Neuronal stem cell (in vitro differentiated cells): ENCODE data around the gene NRARP.

Source experiments
- DNase-seq: peaks from one replicate; pipeline ENCODE4 v3.0.0-alpha.2; 2013; ENCODE audit warnings: low spot score
- H2AFZ ChIP-seq: one replicate; pipeline ENCODE4 v1.6.1; 2013; ENCODE audit warnings: mild to moderate bottlenecking, low read length, inconsistent platforms
- H2AK5ac ChIP-seq: 2 replicates; pipeline ENCODE4 v1.6.1; 2013; ENCODE audit warnings: low read depth, mild to moderate bottlenecking, inconsistent platforms, low read length, moderate library complexity, mixed read lengths
- H2BK120ac ChIP-seq: 2 replicates; pipeline ENCODE4 v1.6.1; 2013; ENCODE audit warnings: low read depth, mild to moderate bottlenecking, inconsistent platforms, low read length, moderate library complexity, mixed read lengths
- H2BK12ac ChIP-seq: one replicate; pipeline ENCODE4 v1.6.1; 2013; ENCODE audit warnings: low read length, inconsistent platforms
- H2BK15ac ChIP-seq: 2 replicates; pipeline ENCODE4 v1.6.1; 2013; ENCODE audit warnings: mild to moderate bottlenecking, low read length, inconsistent platforms, mixed read lengths
- H2BK5ac ChIP-seq: one replicate; pipeline ENCODE4 v1.6.1; 2013; ENCODE audit warnings: inconsistent platforms, mild to moderate bottlenecking, low read length, moderate library complexity
- H3K14ac ChIP-seq: one replicate; pipeline ENCODE4 v1.6.1; 2013; ENCODE audit warnings: low read length, inconsistent platforms
- H3K18ac ChIP-seq: 2 replicates; pipeline ENCODE4 v1.6.1; 2013; ENCODE audit warnings: low read length, inconsistent platforms
- H3K23ac ChIP-seq: 2 replicates; pipeline ENCODE4 v1.6.1; 2013; ENCODE audit warnings: low read depth, mild to moderate bottlenecking, mixed read lengths, low read length, inconsistent platforms; ENCODE audit not compliant: poor library complexity
- H3K27ac ChIP-seq: replicated peaks from 3 replicates; pipeline ENCODE4 v1.5.1; 2013; ENCODE audit warnings: low read length, inconsistent platforms
- H3K27me3 ChIP-seq, 3 experiments: 2 replicates each; pipeline ENCODE4 v1.6.1; 2013; ENCODE audit warnings: low read length in 3 of 3, mild to moderate bottlenecking in 2 of 3, inconsistent platforms in 1 of 3, low read depth in 1 of 3, mixed read lengths in 1 of 3, moderate library complexity in 1 of 3; ENCODE audit not compliant: control insufficient read depth in 3 of 3, insufficient read depth in 3 of 3
- H3K36me3 ChIP-seq, 2 donors: replicated peaks in 1 of 2; 2 replicates each; pipeline ENCODE4 v1.6.1; 2013; ENCODE audit warnings: low read length in 2 of 2; ENCODE audit not compliant: control insufficient read depth in 2 of 2, insufficient read depth in 2 of 2
- H3K4ac ChIP-seq: 2 replicates; pipeline ENCODE4 v1.6.1; 2013; ENCODE audit warnings: inconsistent platforms, mild to moderate bottlenecking, low read length, moderate library complexity
- H3K4me1 ChIP-seq, 2 donors: 1 replicate in 1 of 2; 2 replicates in 1 of 2; pipeline ENCODE4 v1.6.1; 2013; ENCODE audit warnings: low read length in 2 of 2, low read depth in 1 of 2; ENCODE audit not compliant: control insufficient read depth in 2 of 2, insufficient read depth in 1 of 2
- H3K4me2 ChIP-seq: one replicate; pipeline ENCODE4 v1.6.1; 2013; ENCODE audit warnings: mild to moderate bottlenecking, low read length, inconsistent platforms; ENCODE audit not compliant: insufficient read depth, poor library complexity, severe bottlenecking
- H3K4me3 ChIP-seq, 2 donors: 2 replicates each; pipeline ENCODE4 v1.5.1; 2013; ENCODE audit warnings: low read length in 2 of 2, mild to moderate bottlenecking in 2 of 2, inconsistent platforms in 1 of 2, moderate library complexity in 1 of 2
- H3K79me1 ChIP-seq: one replicate; pipeline ENCODE4 v1.6.1; 2013; ENCODE audit warnings: low read depth, mild to moderate bottlenecking, inconsistent platforms, low read length, moderate library complexity
- H3K9ac ChIP-seq: one replicate; pipeline ENCODE4 v1.6.1; 2013; ENCODE audit warnings: mild to moderate bottlenecking, low read depth, low read length, inconsistent platforms; ENCODE audit not compliant: poor library complexity
- H3K9me3 ChIP-seq, 2 donors: replicated peaks in 1 of 2; 2 replicates each; pipeline versions ENCODE3 to v1.6.1; 2013; ENCODE audit warnings: low read length in 2 of 2, mild to moderate bottlenecking in 2 of 2, inconsistent platforms in 1 of 2, low read depth in 1 of 2, mixed read lengths in 1 of 2, moderate library complexity in 1 of 2; ENCODE audit not compliant: control insufficient read depth in 2 of 2, insufficient read depth in 1 of 2
- H4K8ac ChIP-seq: one replicate; pipeline ENCODE4 v1.6.1; 2013; ENCODE audit warnings: low read depth, mild to moderate bottlenecking, inconsistent platforms, low read length, moderate library complexity
- H4K91ac ChIP-seq: one replicate; pipeline ENCODE4 v1.6.1; 2013; ENCODE audit warnings: low read length, low read depth, mild to moderate bottlenecking, inconsistent platforms; ENCODE audit not compliant: poor library complexity
- WGBS, 2 donors: extraction: QIAGEN DNeasy Blood & Tissue Kit; methylation state at CpG; one replicate each; pipeline ENCODE4 v1.1.7; 2013; ENCODE audit warnings: missing lambda C conversion rate in 2 of 2, mixed read lengths in 1 of 2; ENCODE audit not compliant: insufficient read length in 2 of 2, insufficient replicate concordance in 1 of 2; ENCODE audit errors: extremely low coverage in 2 of 2; 5-methylcytosine and 5-hydroxymethylcytosine counted together

The NRARP gene

DNA sequence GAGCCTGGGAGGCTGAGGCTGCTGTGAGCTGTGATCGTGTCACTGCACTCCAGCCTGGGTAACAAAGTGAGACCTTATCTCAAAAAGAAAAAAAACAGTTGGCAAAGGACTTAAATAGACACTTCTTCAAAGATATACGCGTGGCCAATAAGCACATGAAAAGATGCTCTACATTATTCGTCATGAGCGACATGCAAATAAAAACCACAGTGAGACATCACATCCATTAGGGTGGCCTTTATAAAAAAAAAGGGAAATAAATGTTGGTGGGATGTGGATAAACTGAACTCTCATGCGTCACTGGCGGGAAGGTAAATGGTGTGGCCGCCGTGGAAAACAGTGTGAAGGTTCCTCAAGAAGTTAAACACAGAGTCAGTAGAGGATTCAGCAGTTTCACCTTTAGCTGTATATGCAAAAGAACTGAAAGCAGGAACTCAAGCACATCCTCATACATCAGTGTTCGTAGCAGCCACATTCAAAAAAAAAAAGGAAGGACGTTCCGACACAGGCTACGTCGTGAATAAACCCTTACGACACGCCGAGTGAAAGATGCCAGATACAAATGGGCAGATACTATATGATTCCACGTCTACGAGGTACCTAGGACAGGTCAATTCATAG, 24.5 kb upstream of the NRARP start:
- no peak overlapping the region for H2BK120ac ChIP-seq
- no peak overlapping the region for H2BK15ac ChIP-seq
- no peak overlapping the region for H3K9ac ChIP-seq
- H4K91ac ChIP-seq, result no peak overlapping the region
- no peak overlapping the region for H3K4me2 ChIP-seq
- peaks cover 0 to 6% of the 10 kb centered on the region in 2 donors for H3K9me3 ChIP-seq
- H3K23ac ChIP-seq, result no peak overlapping the region
- H3K36me3 ChIP-seq, result no peaks in the 10 kb centered on the region
- no peaks in the 10 kb centered on the region for H3K79me1 ChIP-seq
- no peak overlapping the region for H2BK12ac ChIP-seq
- H3K4ac ChIP-seq, result no peak overlapping the region
- no peak overlapping the region for H2BK5ac ChIP-seq
- no peak overlapping the region for H3K27ac ChIP-seq
- WGBS, 2 donors, result no CpG with 5 or more reads among the region's 19 CpGs
- H3K4me1 ChIP-seq, result no peaks in the 10 kb centered on the region
- no peak overlapping the region for H2AK5ac ChIP-seq
- H3K4me3 ChIP-seq, result no peak overlapping the region
- no peak overlapping the region for H4K8ac ChIP-seq
- H3K18ac ChIP-seq, result no peak overlapping the region
- no peak overlapping the region for H2AFZ ChIP-seq
- H3K27me3 ChIP-seq, result no peaks in the 10 kb centered on the region
- H3K14ac ChIP-seq, result no peak overlapping the region
- DNase-seq, result no peak

DNA sequence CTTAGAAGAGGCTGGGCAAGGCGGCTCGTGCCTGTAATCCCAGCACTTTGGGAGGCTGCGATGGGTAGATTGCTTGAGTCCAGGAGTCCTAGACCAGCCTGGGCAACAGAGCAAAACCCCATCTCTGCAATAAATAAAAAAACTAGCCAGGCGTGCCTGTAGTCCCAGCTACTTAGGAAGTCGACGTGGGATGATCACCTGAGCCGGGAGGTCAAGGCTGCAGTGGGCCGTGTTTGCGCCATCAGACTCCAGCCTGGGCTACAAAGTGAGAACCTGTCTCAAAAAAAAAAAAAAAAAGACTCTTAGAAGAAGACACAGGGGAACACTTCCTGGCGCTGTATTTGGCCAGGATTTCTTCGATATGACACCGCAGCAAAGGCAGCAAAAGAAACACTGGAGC, 23.7 kb upstream of the NRARP start:
- H4K91ac ChIP-seq, result no peak overlapping the region
- H3K4me1 ChIP-seq, result peaks cover 4 to 5% of the 10 kb centered on the region in 2 donors
- H3K9me3 ChIP-seq, result peaks cover 0 to 6% of the 10 kb centered on the region in 2 donors
- no peak overlapping the region for H3K23ac ChIP-seq
- H2BK12ac ChIP-seq, result no peak overlapping the region
- no peak for DNase-seq
- H3K36me3 ChIP-seq, result no peaks in the 10 kb centered on the region
- no peak overlapping the region for H3K18ac ChIP-seq
- H3K9ac ChIP-seq, result no peak overlapping the region
- no peak overlapping the region for H2BK120ac ChIP-seq
- H2AK5ac ChIP-seq, result no peak overlapping the region
- no peak overlapping the region for H3K27ac ChIP-seq
- no peaks in the 10 kb centered on the region for H3K27me3 ChIP-seq
- no peak overlapping the region for H2BK15ac ChIP-seq
- no peaks in the 10 kb centered on the region for H3K79me1 ChIP-seq
- no CpG with 5 or more reads among the region's 12 CpGs for WGBS, 2 donors
- H3K4ac ChIP-seq, result no peak overlapping the region
- no peak overlapping the region for H3K4me3 ChIP-seq
- no peak overlapping the region for H3K14ac ChIP-seq
- no peak overlapping the region for H2AFZ ChIP-seq
- no peak overlapping the region for H4K8ac ChIP-seq
- H3K4me2 ChIP-seq, result no peak overlapping the region
- no peak overlapping the region for H2BK5ac ChIP-seq

DNA sequence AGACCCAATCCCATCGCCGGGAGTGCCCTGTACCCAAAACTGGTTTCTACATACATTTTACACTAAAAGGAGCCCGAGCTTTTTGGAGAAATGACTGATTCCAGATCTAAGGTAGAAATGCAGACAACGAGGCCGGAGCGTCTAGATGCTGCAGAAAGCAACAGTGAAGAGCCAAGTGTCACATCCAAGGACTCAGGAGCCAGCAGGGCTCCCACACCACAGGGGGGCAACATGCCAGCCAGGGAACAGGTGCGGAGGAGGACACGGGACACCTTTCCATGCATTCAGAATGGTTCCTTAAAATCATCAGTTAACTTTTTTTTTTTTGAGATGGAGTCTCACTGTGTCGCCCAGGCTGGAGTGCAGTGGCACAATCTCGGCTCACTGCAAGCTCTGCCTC, 23.1 kb upstream of the NRARP start:
- no peaks in the 10 kb centered on the region for H3K36me3 ChIP-seq
- no peak overlapping the region for H2BK120ac ChIP-seq
- no peak overlapping the region for H4K8ac ChIP-seq
- no peak overlapping the region for H3K23ac ChIP-seq
- WGBS, 2 donors, result no CpG with 5 or more reads among the region's 10 CpGs
- DNase-seq, result no peak
- peaks cover 9 to 12% of the 10 kb centered on the region in 2 donors for H3K4me1 ChIP-seq
- H3K4me3 ChIP-seq, result no peak overlapping the region
- no peak overlapping the region for H2BK15ac ChIP-seq
- H3K9ac ChIP-seq, result no peak overlapping the region
- H3K4me2 ChIP-seq, result no peak overlapping the region
- peaks cover 0 to 6% of the 10 kb centered on the region in 2 donors for H3K9me3 ChIP-seq
- H2AFZ ChIP-seq, result no peak overlapping the region
- H3K27me3 ChIP-seq, result no peaks in the 10 kb centered on the region
- H3K18ac ChIP-seq, result no peak overlapping the region
- H3K4ac ChIP-seq, result no peak overlapping the region
- no peak overlapping the region for H2AK5ac ChIP-seq
- H2BK12ac ChIP-seq, result no peak overlapping the region
- no peaks in the 10 kb centered on the region for H3K79me1 ChIP-seq
- no peak overlapping the region for H4K91ac ChIP-seq
- no peak overlapping the region for H2BK5ac ChIP-seq
- no peak overlapping the region for H3K27ac ChIP-seq
- no peak overlapping the region for H3K14ac ChIP-seq

DNA sequence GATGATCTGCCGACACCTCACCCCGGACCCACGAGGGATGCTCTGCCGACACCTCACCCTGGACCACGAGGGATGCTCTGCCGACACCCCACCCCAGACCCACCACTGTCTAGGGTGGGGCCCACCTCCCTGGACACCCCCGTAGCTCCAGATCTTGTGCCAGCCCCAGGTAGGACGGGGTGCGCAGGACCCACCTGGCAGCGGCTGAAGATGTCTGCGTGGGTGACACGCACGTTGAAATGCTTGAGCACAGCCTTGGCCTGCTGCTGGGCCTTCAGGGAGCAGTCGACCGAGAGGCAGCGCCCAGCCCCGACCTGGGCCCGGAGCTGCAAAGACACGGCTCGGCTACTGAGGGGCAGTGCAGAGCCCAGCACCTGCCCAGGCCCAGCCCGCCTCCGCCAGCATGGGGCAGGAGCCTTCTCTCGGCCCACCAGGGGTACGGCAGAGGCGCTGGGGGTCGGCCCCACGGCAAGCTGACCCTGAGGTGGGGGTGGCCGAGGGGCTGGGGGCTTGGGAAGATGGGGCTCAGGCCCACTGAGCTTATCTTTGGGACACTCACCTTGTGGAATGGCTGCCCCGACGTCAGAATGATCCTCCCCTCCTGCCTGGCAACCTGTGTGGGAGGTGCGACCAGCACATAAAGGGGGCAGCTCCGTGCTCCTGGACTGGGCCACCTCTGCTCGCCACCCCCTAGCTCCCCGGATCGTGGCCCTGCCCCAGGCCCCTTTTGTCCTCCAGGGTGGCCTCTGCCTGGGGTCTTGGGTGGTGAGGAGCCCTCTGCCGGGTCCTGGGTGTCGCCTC, 21.7 kb upstream of the NRARP start:
- Histone ChIP-seq H2AFZ (no peak overlapping the region), H3K4ac (no peak overlapping the region), H3K4me1 (peaks cover 11 to 15% of the 10 kb centered on the region in 2 donors), H2BK5ac (no peak overlapping the region), H2BK12ac (peak overlapping the region; percentile 10), H3K18ac (peak overlapping the region; percentile 80), H4K8ac (no peak overlapping the region), H3K9ac (no peak overlapping the region), H2AK5ac (peak overlapping the region; percentile 75), H3K23ac (no peak overlapping the region), H2BK15ac (no peak overlapping the region), H3K4me2 (no peak overlapping the region), H3K27ac (no peak overlapping the region), H3K4me3 (no peak overlapping the region), H3K9me3 (peaks cover 0 to 6% of the 10 kb centered on the region in 2 donors), H4K91ac (no peak overlapping the region), H3K79me1 (no peaks in the 10 kb centered on the region), H3K14ac (no peak overlapping the region), H3K36me3 (no peaks in the 10 kb centered on the region), H2BK120ac (no peak overlapping the region), H3K27me3 (no peaks in the 10 kb centered on the region)
- no CpG with 5 or more reads among the region's 37 CpGs for WGBS, 2 donors
- DNase-seq, result no peak
